Measurements from ENCODE around the gene IFT122.

IFT122 gene

GRCh38 chr3:129449279-129450115 lies 9.5 kb downstream of the IFT122 start:
- TF ChIP-seq CTCF (IDR thresholded peaks at IDR 0.05; ENCODE audit: low read depth, low read length) = no peak
- DNase-seq (ENCODE audit: extremely low read depth, low read depth) = no peak

- no peak for TF ChIP-seq CTCF (IDR thresholded peaks at IDR 0.05; ENCODE audit: low read depth, low read length)
- DNase-seq (ENCODE audit: extremely low read depth, low read depth) = no peak
Measured at GRCh38 chr3:129453732-129454131, 13.7 kb downstream of the IFT122 start.

- no peak for TF ChIP-seq CTCF (IDR thresholded peaks at IDR 0.05; ENCODE audit: low read depth, low read length)
- no peak for DNase-seq (ENCODE audit: extremely low read depth, low read depth)
Measured at GRCh38 chr3:129460155-129460554, 20.1 kb downstream of the IFT122 start.

GRCh38 chr3:129460572-129460971 lies 20.5 kb downstream of the IFT122 start:
- TF ChIP-seq CTCF (IDR thresholded peaks at IDR 0.05; ENCODE audit: low read depth, low read length) = no peak
- DNase-seq (ENCODE audit: extremely low read depth, low read depth) = no peak

GRCh38 chr3:129461022-129461421 lies 21.0 kb downstream of the IFT122 start:
- TF ChIP-seq CTCF (IDR thresholded peaks at IDR 0.05; ENCODE audit: low read depth, low read length) = no peak
- DNase-seq (ENCODE audit: extremely low read depth, low read depth) = no peak

- DNase-seq (ENCODE audit: extremely low read depth, low read depth) = no peak
- TF ChIP-seq CTCF (IDR thresholded peaks at IDR 0.05; ENCODE audit: low read depth, low read length) = no peak
Measured at GRCh38 chr3:129461461-129462146, 21.6 kb downstream of the IFT122 start.

GRCh38 chr3:129462361-129462968 lies 22.4 kb downstream of the IFT122 start:
- no peak for TF ChIP-seq CTCF (IDR thresholded peaks at IDR 0.05; ENCODE audit: low read depth, low read length)
- no peak for DNase-seq (ENCODE audit: extremely low read depth, low read depth)

Data from AG09319 (cell line).